Sigmoid colon (tissue), 3 donors: ENCODE measurements around the gene ME3.

ENCODE experiments used
- CTCF ChIP-seq, 4 experiments: fragments of 450-650 bp in 3 of 4; fragments of 200-600 bp in 1 of 4; IDR thresholded peaks; one replicate each; pipeline ENCODE4 v1.5.1; 2016 to 2019; ENCODE audit warnings: antibody characterized with exemption in 4 of 4, mild to moderate bottlenecking in 3 of 4, moderate library complexity in 2 of 4
- POLR2A ChIP-seq, 2 donors: fragments of 450-650 bp; IDR thresholded peaks; one replicate each; pipeline ENCODE4 v1.6.1; 2016; ENCODE audit warnings: antibody characterized with exemption in 2 of 2, mild to moderate bottlenecking in 2 of 2, moderate library complexity in 2 of 2

GRCh38 chr11:86408845-86409244 is 263.6 kb downstream of the ME3 start:
- TF ChIP-seq CTCF (IDR thresholded peaks at IDR 0.05) (no peak), POLR2A (IDR thresholded peaks at IDR 0.05) (no peak)
